GM23338 (cell line): Measurements from ENCODE around the gene MPP3. TPM values are rescaled to one million over a fixed set of nuclear protein-coding genes. Genes with fewer than 3 reads are reported as not detected.

Experiments
- ATAC-seq: fragments of 200-7000 bp; cut with Tn5 transposase; 3 replicates; pipeline ENCODE4 v1.9.1; 2020
- DNase-seq: peaks from one replicate; pipeline ENCODE4 v3.0.0-alpha.2; 2015; ENCODE audit warnings: low spot score
- H2AFZ ChIP-seq: fragments of 200-600 bp; sonication (generic); 2 replicates; pipeline ENCODE4 v1.8.0; 2016; ENCODE audit warnings: antibody characterized with exemption, mild to moderate bottlenecking, moderate library complexity
- H3F3A ChIP-seq: fragments of 200-600 bp; sonication (generic); replicated peaks from 2 replicates; pipeline ENCODE4 v1.8.0; 2017; ENCODE audit warnings: antibody characterized with exemption, mixed run types, low read depth
- H3K27ac ChIP-seq: fragments of 200-600 bp; sonication (generic); 2 replicates; pipeline ENCODE4 v1.6.1; 2016; ENCODE audit warnings: low read depth
- H3K27me3 ChIP-seq: fragments of 200-600 bp; sonication (generic); 2 replicates; pipeline ENCODE4 v1.8.0; 2016; ENCODE audit warnings: mild to moderate bottlenecking, mixed run types, moderate library complexity; ENCODE audit not compliant: insufficient read depth
- H3K36me3 ChIP-seq: fragments of 200-600 bp; sonication (generic); 2 replicates; pipeline ENCODE4 v1.8.0; 2016; ENCODE audit warnings: mild to moderate bottlenecking; ENCODE audit not compliant: insufficient read depth
- H3K4me1 ChIP-seq: fragments of 200-600 bp; sonication (generic); 2 replicates; pipeline ENCODE4 v1.8.0; 2016; ENCODE audit warnings: mild to moderate bottlenecking, moderate library complexity; ENCODE audit not compliant: insufficient read depth
- H3K4me2 ChIP-seq: fragments of 200-600 bp; sonication (generic); 2 replicates; pipeline ENCODE4 v1.7.1; 2017; ENCODE audit warnings: mixed run types
- H3K4me3 ChIP-seq: fragments of 200-600 bp; sonication (generic); 2 replicates; pipeline ENCODE4 v1.6.1; 2016; ENCODE audit warnings: mixed run types
- H3K79me2 ChIP-seq: fragments of 200-600 bp; sonication (generic); replicated peaks from 2 replicates; pipeline ENCODE4 v1.8.0; 2017; ENCODE audit warnings: mild to moderate bottlenecking; ENCODE audit not compliant: insufficient read depth
- H3K9me2 ChIP-seq: fragments of 200-600 bp; sonication (generic); 2 replicates; pipeline ENCODE4 v1.8.0; 2017; ENCODE audit not compliant: insufficient read depth
- H4K20me1 ChIP-seq: fragments of 200-600 bp; sonication (generic); replicated peaks from 2 replicates; pipeline ENCODE4 v1.8.0; 2017; ENCODE audit warnings: mild to moderate bottlenecking; ENCODE audit not compliant: insufficient read depth
- H3K27ac Mint-ChIP-seq: 2 replicates; pipeline ENCODE4 v1.8.0; 2020; ENCODE audit warnings: inconsistent platforms, mild to moderate bottlenecking, moderate library complexity, mixed read lengths
- H3K27me3 Mint-ChIP-seq: 3 replicates; pipeline ENCODE4 v1.8.0; 2022; ENCODE audit warnings: low read depth, mild to moderate bottlenecking, moderate library complexity, mixed read lengths, inconsistent platforms; ENCODE audit not compliant: insufficient read depth, poor library complexity
- H3K36me3 Mint-ChIP-seq: 3 replicates; pipeline ENCODE4 v1.8.0; 2021; ENCODE audit warnings: low read depth, mild to moderate bottlenecking, inconsistent platforms, moderate library complexity, mixed read lengths
- H3K4me1 Mint-ChIP-seq: 3 replicates; pipeline ENCODE4 v1.8.0; 2020; ENCODE audit warnings: mild to moderate bottlenecking, inconsistent platforms, mixed read lengths
- H3K4me3 Mint-ChIP-seq: 3 replicates; pipeline ENCODE4 v1.8.0; 2021; ENCODE audit warnings: moderate library complexity, mild to moderate bottlenecking, inconsistent platforms, mixed read lengths
- H3K9me3 Mint-ChIP-seq: 3 replicates; pipeline ENCODE4 v1.8.0; 2020; ENCODE audit warnings: moderate library complexity, mild to moderate bottlenecking, inconsistent platforms, mixed read lengths
- CREB1 ChIP-seq: fragments of 250-450 bp; sonication (Bioruptor Pico); IDR thresholded peaks from 2 replicates; pipeline ENCODE4 v1.5.0; 2020; ENCODE audit warnings: low read depth, mild to moderate bottlenecking, moderate library complexity
- ETS1 ChIP-seq: IDR thresholded peaks from 2 replicates; pipeline ENCODE4 v1.6.1; 2016; ENCODE audit warnings: antibody characterized with exemption
- EZH2 ChIP-seq: fragments of 200-600 bp; sonication (generic); IDR thresholded peaks from one replicate; pipeline ENCODE4 v1.8.0; 2017; ENCODE audit warnings: antibody characterized with exemption, mild to moderate bottlenecking, low read depth; ENCODE audit not compliant: unreplicated experiment
- EZH2phosphoT487 ChIP-seq: fragments of 200-600 bp; sonication (generic); IDR thresholded peaks from one replicate; pipeline ENCODE4 v1.8.1; 2018; ENCODE audit warnings: antibody characterized with exemption; ENCODE audit not compliant: unreplicated experiment
- NANOG ChIP-seq: IDR thresholded peaks from 2 replicates; pipeline ENCODE4 v1.6.1; 2016; ENCODE audit warnings: antibody characterized with exemption, borderline replicate concordance
- POLR2AphosphoS5 ChIP-seq: IDR thresholded peaks from 2 replicates; pipeline ENCODE4 v1.6.1; 2016; ENCODE audit warnings: antibody characterized with exemption, low read depth
- ZNF114 ChIP-seq: fragments of 250-450 bp; sonication (Bioruptor Pico); IDR thresholded peaks from 2 replicates; pipeline ENCODE4 v1.5.0; 2020; ENCODE audit warnings: mild to moderate bottlenecking, moderate library complexity
- ZNF331 ChIP-seq: fragments of 250-450 bp; sonication (Bioruptor Pico); IDR thresholded peaks from 2 replicates; pipeline ENCODE4 v1.5.0; 2020; ENCODE audit warnings: low read depth, mild to moderate bottlenecking, moderate library complexity
- ZNF462 ChIP-seq: fragments of 250-450 bp; sonication (Bioruptor Pico); IDR thresholded peaks from 2 replicates; pipeline ENCODE4 v1.5.0; 2020; ENCODE audit warnings: mild to moderate bottlenecking, moderate library complexity
- polyA plus RNA-seq: library from polyadenylated mRNA; unstranded; fragments of >200 nt; fragmentation: Nextera tagmentation; extraction: Ambion mirVana; gene quantifications from 2 replicates; pipeline ENCODE4 v1.2.1, GENCODE V29; 2016
- total RNA-seq: library from RNA; depleted of rRNA; stranded (reverse); fragments of >200 nt; shearing (Covaris generic); gene quantifications from 2 replicates; pipeline ENCODE4 v1.2.3, GENCODE V29; 2014

MPP3 gene
- total and polyA plus RNA-seq, 2 experiments from 2014 or later, result 6.6 to 7.4 TPM

GRCh38 chr17:43771463-43771862 is 61.5 kb downstream of the MPP3 start (continued):
- TF ChIP-seq ZNF331 (CRISPR knock-in tag), result no peak
- no peak for TF ChIP-seq ETS1
- no peak for TF ChIP-seq EZH2phosphoT487
- TF ChIP-seq POLR2AphosphoS5, result no peak
- no peak for TF ChIP-seq NANOG

GRCh38 chr17:43770957-43771356 is 62.0 kb downstream of the MPP3 start:
- Mint-ChIP-seq H3K4me1 (no peaks in the 10 kb centered on the region), H3K27ac (no peak overlapping the region), H3K4me3 (no peak overlapping the region), H3K9me3 (no peaks in the 10 kb centered on the region), H3K27me3 (peaks cover 5% of the 10 kb centered on the region), H3K36me3 (peaks cover 37% of the 10 kb centered on the region)
- H3K27ac ChIP-seq, result no peak overlapping the region
- H3K9me2 ChIP-seq, result no peaks in the 10 kb centered on the region
- 0 out of 2 replicates have a peak, but pooled peaks cover 2% of the 10 kb centered on the region for H4K20me1 ChIP-seq
- no peaks in the 10 kb centered on the region for H3K4me1 ChIP-seq
- H3K4me3 ChIP-seq, result no peak overlapping the region
- H3K4me2 ChIP-seq, result no peak overlapping the region
- no peaks in the 10 kb centered on the region; the same call in 1 of the 2 replicates for H3K79me2 ChIP-seq
- DNase-seq, result no peak
- TF ChIP-seq EZH2 (no peak), EZH2phosphoT487 (no peak), ZNF462 (CRISPR knock-in tag) (no peak), CREB1 (CRISPR knock-in tag) (no peak), ZNF114 (CRISPR knock-in tag) (no peak)
- H3K36me3 ChIP-seq, result 0 out of 2 replicates have a peak, but pooled peaks cover 5% of the 10 kb centered on the region
- no peak for ATAC-seq
- H2AFZ ChIP-seq, result no peak overlapping the region
- no peaks in the 10 kb centered on the region for H3F3A ChIP-seq
- no peaks in the 10 kb centered on the region for H3K27me3 ChIP-seq
